GM12873 (cell line): ENCODE data around the gene OR3A2.

ENCODE experiments used
- TF ChIP-seq, protein P1 (sequence below): IDR thresholded peaks from 2 replicates; pipeline ENCODE4 v1.5.1; 2012; ENCODE audit warnings: low read depth, mild to moderate bottlenecking, moderate library complexity, low read length, control low read depth; ENCODE audit not compliant: insufficient read depth; ENCODE audit errors: missing control alignments

The OR3A2 gene

DNA sequence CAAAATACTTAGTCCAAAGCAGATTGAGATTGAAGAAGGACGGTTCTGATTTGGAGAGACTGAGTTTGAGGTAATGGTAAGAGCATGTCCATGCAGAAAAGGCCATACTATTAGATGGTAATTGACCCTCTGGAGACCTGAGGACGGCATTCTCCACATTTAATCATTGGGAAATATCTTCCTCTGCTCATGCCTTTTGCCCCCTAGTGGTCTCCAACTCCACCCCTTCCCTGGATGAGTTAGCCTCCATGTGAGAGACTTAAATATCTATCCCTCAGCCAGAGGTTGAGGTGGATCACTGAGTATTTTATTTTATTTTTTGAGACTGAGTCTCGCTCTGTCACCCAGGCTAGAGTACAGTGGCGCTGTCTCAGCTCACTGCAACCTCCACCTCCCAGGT, 77.5 kb downstream of the OR3A2 start:
- TF ChIP-seq, protein P1, sequence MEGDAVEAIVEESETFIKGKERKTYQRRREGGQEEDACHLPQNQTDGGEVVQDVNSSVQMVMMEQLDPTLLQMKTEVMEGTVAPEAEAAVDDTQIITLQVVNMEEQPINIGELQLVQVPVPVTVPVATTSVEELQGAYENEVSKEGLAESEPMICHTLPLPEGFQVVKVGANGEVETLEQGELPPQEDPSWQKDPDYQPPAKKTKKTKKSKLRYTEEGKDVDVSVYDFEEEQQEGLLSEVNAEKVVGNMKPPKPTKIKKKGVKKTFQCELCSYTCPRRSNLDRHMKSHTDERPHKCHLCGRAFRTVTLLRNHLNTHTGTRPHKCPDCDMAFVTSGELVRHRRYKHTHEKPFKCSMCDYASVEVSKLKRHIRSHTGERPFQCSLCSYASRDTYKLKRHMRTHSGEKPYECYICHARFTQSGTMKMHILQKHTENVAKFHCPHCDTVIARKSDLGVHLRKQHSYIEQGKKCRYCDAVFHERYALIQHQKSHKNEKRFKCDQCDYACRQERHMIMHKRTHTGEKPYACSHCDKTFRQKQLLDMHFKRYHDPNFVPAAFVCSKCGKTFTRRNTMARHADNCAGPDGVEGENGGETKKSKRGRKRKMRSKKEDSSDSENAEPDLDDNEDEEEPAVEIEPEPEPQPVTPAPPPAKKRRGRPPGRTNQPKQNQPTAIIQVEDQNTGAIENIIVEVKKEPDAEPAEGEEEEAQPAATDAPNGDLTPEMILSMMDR = no peak

DNA sequence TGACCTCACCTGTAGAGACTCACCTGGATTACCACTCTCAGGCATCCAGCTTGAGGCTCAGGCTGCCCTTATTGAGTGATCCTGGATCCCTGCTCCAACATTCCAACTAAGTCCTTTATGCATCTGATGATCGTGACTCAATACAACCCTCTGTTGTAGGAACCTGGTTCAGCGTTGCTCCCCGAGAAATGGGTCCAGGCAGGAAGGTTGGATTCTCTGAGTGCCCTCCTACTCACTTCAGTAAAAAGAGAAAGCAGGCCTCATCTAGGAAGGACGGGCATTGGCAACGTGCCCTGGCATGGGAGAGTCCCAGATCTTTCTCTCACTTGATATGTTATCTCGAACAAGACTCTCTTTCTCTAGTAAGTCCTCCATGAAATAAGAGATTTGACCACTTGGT, 87.8 kb downstream of the OR3A2 start, which contains the start of gene OR3A1:
Gene OR3A1, minus strand, starts transcription at position 101 of the 400 bp plus-strand sequence. CDS start 5,778 bp downstream, outside the sequence.
- TF ChIP-seq, protein P1 = no peak

DNA sequence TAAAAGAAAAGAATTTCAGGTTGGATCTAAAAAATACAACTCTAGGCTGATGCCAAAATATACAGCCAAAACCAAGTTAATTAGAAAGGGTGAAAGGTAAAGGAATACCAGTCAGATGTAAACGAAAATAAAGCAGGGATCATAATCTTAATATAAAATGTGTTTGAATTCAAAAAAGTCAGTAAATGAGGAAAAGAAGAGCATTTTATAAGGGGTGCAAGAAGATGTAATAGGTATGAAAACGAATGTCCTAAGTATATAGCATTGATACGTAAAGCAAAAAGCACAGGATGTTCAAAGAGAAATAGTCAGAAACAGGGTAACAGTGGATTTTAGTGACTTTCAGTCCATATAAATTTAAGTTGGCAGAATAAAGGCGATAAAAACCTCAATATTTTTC, 90.5 kb downstream of the OR3A2 start:
- TF ChIP-seq, protein P1 = no peak

DNA sequence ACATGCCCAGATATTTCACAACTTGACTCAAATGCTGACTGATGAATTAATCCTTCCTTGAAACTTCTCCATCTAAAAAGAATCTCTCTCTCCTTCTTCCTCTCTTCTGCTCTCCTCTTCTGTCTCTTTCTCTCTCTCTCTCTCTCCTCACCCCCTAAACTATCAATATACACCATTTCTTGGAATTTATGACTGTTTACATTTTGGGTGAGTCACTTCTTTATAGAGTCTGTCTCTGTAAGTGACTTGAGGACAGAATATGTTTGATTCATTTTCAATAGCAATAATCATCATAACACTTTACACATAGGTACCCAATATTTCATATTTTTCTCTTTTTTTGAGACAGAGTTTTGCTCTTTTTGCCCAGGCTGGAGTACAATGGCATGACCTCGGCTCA, 103.2 kb downstream of the OR3A2 start:
- TF ChIP-seq, protein P1 = no peak

GRCh38 chr17:3276126-3276525, 110.0 kb downstream of the OR3A2 start:
- TF ChIP-seq, protein P1 = no peak

DNA sequence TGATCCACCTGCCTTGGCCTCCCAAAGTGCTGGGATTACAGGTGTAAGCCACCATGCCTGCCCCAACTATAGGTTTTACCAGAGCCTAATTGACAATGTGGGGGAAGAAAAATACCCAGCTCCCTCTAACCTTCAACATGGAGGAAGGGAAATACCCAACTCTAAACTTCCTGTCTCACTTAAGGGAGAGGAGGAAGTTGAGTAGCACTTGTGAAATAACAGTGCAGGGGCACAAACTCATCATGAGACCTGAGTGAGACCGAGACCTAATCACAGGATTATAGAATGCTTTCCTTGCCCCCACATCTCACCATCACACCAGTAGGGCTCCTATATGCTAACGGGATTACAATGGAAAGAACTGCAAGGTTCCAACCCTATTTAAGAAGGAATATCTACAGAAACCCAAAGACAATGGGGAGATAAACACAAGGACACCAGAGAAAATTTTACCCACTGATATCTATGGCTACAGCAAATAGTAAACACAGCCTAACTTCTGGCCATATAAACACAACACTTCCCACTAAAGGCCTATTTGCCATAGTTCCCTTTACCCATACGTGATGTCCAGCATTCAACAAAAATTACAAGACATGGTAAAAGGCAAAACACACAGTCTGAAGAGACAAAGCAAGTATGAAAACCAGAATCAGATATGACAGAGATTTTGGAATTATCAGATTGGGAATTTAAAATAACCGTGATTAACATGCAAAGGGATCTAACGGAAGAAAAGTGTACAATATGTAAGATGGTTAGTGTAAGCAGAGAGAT, 114.8 kb downstream of the OR3A2 start:
- TF ChIP-seq, protein P1 = no peak

- TF ChIP-seq, protein P1 = no peak
These were observed 125.5 kb downstream of the OR3A2 start for GRCh38 chr17:3260600-3260999.
